GM18907 (cell line): ENCODE measurements around the gene SUSD4.

Experiments
- ATAC-seq: cut with Tn5 transposase; IDR thresholded peaks from one replicate; pipeline ENCODE4 v1.9.1; 2021; ENCODE audit warnings: mild to moderate bottlenecking, moderate library complexity; ENCODE audit not compliant: unreplicated experiment

Gene SUSD4

DNA sequence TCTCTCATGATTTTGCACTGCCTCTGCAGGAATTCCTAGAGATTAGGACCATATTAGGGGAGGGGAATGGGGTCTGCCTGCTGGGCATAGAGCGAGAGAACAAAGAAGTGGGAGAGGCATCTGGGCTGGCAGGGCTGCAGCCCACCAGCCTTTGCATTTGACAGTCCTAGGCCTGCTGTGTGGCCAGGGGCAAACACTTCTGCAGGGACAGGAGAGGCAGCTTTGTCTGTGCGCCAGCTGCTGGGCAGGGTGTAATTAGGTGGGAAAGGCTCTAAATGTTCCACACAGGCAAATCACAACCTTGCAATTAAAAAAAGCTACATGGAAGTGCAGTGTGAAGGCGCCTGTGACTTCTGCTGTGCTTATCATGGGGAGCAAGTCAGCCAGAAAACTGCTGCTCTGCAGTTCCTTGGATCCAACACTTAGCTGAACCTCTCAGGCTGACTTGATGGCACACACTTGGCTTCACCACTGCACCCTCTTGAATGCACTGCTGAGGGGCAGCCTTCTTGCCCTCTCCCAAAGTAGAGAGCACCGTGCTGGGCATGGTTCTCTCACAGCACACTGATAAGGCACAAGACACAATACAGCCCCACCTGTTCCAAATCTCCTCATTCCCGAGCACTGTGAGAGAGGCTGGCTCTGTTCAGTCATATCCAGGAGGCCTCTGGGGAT is 147.3 kb downstream of the SUSD4 start:
- no peak for ATAC-seq

- no peak for ATAC-seq
Measured at GRCh38 chr1:223216074-223216473, 147.9 kb downstream of the SUSD4 start.

DNA sequence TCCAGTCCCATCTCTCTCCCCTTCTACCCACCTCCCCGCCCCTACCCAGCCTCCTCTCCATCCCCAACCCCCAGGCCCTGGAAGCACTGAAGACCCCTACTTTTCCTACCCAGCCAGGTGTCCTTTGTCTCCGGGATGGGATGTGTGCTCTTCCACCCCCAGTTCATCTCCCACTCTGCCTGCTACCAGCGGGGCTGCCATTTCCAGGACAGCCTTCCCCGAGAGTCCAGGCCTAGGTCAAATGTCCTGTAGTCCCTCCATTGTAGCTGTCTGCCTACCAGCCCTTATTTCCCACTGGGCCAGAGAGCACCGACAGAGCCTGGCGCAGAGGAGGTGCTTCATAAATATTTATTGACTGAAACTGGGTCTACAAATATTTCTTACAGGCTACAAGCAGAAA is 148.9 kb downstream of the SUSD4 start:
- no peak for ATAC-seq

DNA sequence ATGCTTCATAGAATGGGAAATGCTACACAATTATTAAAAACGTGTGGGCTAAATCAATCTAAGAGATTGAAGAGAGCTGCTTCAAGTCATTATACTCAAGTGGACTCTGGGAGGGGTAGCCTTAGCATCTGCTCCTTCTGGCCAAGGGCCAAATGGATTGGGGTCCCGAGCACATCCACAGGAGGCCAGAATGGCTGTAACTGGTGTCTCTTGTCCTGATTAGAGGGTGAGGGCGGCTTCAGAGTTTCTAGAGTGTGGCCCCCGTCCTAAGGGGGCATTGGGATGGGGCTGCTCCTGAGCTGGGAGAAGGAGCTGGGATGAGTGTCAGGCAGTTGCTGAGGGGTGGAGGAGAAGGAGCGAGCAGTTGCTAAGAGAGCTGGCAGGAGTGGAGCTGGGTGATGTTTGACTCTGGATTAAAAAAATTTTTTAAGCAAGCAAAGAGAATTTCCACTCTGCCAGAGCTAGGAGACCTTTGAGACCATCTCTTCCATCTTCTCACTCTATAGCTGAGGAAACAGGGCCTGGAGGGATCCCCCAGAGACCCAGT is 149.6 kb downstream of the SUSD4 start:
- no peak for ATAC-seq

- ATAC-seq, result no peak
Measured at GRCh38 chr1:223212441-223212840, 151.5 kb downstream of the SUSD4 start.

DNA sequence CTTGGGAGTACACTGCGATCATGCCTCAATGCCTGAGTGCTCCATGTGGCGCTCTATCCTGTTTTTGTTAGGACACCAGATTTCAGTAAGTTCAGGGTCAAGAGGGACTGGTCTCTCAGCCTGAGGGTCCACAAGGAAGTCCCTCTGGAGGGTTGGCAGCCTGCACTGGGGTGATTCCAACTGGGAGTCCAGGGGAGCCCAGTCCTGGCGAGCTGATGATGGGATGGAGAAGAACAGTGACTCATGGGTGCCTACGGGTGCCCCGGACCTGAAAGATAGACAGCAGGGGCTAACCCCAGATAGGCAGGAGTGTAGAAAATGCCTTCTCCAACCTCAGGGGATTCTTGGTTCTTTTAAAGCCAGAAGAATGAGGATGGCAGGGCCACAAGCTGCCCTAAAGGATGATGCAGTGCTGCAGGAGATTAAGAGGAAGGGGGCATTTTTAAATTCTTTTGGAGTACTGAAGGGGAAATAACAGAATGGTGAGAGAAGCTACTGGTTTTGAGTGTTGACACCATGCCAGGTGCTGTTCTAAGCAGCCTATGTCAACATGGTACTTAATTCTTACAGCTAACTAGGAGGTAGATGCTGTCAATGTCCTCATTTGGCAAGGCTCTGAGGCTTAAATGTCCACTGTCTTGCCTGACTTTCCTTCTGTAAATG is 152.5 kb downstream of the SUSD4 start:
- ATAC-seq, result no peak

GRCh38 chr1:223210788-223211120 is 153.2 kb downstream of the SUSD4 start:
- no peak for ATAC-seq

DNA sequence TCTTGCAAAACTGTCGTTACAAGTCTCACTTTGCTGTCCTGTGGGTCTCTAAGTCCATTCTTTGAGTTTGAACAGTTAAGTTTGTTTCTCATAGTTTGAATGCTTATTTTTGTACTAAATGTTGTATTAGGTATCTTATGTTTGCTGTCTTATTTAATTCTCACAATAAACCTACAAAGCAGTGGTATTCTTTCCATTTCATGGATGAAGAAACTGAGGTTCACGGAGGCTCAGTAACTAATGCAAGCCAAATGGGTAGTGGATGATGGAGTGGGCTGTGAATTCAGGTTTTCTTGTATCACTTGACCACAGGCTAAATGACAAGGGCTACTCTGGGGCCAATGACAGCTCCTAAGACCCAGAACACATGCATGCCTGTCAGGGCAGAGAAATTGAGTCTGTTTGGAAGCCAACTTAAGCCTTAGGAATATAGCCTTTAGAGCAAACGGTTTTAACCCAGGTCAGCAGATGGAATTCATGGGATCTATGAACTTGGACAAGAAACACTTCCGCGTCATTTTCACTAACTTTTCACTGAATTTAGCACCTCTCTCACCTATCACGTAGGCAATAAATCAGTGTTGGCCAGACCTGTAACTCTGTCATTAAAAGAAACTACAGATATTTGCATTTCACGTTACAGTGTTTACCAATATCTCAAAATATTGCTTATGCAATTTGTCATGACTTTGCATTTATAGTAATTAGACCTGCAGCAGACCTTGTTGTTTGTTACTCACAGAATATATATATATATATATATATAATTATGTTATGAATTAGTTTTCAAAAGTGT is 153.8 kb downstream of the SUSD4 start:
- no peak for ATAC-seq

DNA sequence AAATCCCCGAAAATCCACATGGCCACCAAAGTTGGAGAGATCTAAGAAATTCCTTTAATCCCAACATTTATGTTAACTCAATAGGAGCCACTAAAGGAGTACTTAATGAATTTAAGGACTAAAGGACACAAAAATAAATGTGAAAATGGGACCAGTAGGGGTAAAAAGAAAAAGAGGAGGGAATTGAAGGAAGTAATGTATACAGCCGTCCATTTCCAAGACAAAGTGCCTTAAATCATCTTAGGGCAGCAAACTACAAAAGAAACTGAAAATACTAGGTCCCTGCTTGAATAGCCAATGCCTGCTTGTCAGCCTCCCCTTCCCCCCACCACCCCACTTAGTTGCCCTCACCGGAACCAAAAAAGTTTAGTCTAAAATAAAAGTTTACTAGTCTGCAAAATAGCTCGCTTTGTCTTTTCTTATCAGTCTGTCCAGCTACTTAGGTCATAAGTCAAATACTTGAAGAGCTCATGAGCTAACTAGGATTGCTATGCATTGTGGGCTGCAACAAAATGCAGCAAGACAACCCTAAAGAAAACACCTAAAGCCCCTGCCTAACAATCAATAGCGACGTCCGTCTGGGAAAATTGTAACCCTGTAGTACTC is 154.6 kb downstream of the SUSD4 start:
- no peak for ATAC-seq

- ATAC-seq, result no peak
Measured at GRCh38 chr1:223208164-223209076, 155.6 kb downstream of the SUSD4 start.

- ATAC-seq, result no peak
Measured at GRCh38 chr1:223207293-223208066, 156.5 kb downstream of the SUSD4 start.

DNA sequence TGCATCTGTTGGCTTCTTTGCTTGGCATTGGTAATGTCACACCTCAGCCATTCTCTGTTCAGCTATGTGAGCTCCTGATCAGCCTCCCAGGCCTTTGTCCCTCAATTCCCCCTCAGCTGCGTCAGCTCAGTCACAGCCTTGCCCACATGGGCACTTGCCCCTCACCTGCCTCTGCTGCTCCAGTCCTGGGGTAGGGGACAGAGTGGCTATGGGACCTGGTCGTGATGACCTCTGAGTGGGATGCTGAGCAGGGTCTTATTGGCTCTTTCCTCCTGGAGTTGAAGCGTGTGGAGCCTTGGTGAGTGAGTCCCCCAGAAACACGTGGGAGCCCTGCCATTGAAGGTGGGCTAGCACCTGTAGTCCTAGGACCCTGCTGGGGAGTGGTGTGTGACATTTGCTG is 159.6 kb downstream of the SUSD4 start:
- ATAC-seq, result no peak

GRCh38 chr1:223203694-223204093 is 160.3 kb downstream of the SUSD4 start:
- no peak for ATAC-seq

GRCh38 chr1:223203034-223203408 is 161.0 kb downstream of the SUSD4 start:
- no peak for ATAC-seq

GRCh38 chr1:223202376-223203033 is 161.5 kb downstream of the SUSD4 start:
- no peak for ATAC-seq

DNA sequence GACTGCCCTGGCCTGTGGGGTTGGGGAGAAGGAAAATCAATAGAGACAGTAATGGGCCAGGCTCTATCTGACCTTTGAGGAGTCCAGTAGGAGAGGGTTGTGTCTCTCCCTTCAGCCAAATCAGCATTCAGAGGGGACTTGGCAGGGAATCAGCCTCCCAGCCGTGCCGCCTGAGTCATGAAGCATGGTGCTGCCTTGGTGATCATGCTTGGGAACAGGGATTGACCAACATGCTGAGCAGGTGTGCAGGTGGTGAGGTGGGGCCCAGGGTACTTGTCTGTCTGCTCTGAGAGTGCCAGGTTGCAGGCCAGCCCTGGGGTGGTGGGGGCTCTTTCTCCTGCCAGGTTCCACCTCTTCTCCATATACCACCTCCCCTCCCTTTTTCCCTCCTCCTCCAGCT is 162.0 kb downstream of the SUSD4 start:
- ATAC-seq, result no peak

GRCh38 chr1:223200903-223201302 is 163.1 kb downstream of the SUSD4 start:
- ATAC-seq, result no peak

DNA sequence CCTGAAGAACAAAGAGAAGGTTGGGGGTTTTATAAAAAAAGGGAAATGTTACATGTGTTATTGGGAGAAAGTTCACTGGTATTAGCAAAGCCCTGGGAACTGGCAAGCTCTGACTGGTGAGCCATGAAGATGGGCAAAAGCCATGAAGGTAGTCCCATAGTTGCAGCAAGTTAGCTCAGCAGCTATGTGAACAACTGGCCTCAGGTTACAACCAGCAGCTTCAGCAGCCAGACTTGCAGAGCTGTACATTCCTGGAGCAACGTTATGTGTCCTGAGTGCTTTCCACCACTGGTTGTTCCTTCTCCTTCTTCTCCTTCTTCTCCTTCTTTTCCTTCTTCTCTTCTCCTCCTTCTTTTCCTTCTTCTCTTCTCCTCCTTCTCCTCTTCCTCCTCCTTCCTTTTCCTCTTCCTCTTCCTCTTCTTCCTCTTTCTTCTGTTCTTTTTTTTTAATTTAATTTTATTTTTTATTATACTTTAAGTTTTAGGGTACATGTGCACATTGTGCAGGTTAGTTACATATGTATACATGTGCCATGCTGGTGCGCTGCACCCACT is 164.8 kb downstream of the SUSD4 start:
- ATAC-seq, result no peak

DNA sequence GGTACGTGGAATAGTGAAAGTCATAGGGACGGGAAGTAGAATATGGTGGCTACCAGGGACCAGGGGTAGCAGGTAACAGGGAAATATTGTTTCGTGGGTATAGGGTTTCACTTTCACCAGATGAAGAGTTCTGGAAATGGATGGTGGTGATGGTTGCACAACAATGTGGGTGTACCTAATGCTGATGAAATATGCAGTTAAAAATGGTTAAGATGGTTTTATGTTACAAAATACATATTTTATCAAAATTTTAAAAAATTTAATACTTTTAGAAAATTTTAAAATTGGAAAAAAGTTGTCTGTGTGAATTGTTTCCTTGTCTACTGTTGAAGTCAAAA is 165.4 kb downstream of the SUSD4 start:
- no peak for ATAC-seq
